GM21390 (cell line): ENCODE data around the gene TACC2.
A peak's percentile ranks its signal among the peaks of the same experiment; 100 is the strongest.
"Not testable (repeated sequence)": the region's sequence is repeated elsewhere in the genome, so short reads cannot be mapped to it uniquely, and the experiment has no call there.

ENCODE experiments used
- ATAC-seq: cut with Tn5 transposase; IDR thresholded peaks from one replicate; pipeline ENCODE4 v1.9.1; 2021; ENCODE audit not compliant: unreplicated experiment

TACC2 gene, protein sequence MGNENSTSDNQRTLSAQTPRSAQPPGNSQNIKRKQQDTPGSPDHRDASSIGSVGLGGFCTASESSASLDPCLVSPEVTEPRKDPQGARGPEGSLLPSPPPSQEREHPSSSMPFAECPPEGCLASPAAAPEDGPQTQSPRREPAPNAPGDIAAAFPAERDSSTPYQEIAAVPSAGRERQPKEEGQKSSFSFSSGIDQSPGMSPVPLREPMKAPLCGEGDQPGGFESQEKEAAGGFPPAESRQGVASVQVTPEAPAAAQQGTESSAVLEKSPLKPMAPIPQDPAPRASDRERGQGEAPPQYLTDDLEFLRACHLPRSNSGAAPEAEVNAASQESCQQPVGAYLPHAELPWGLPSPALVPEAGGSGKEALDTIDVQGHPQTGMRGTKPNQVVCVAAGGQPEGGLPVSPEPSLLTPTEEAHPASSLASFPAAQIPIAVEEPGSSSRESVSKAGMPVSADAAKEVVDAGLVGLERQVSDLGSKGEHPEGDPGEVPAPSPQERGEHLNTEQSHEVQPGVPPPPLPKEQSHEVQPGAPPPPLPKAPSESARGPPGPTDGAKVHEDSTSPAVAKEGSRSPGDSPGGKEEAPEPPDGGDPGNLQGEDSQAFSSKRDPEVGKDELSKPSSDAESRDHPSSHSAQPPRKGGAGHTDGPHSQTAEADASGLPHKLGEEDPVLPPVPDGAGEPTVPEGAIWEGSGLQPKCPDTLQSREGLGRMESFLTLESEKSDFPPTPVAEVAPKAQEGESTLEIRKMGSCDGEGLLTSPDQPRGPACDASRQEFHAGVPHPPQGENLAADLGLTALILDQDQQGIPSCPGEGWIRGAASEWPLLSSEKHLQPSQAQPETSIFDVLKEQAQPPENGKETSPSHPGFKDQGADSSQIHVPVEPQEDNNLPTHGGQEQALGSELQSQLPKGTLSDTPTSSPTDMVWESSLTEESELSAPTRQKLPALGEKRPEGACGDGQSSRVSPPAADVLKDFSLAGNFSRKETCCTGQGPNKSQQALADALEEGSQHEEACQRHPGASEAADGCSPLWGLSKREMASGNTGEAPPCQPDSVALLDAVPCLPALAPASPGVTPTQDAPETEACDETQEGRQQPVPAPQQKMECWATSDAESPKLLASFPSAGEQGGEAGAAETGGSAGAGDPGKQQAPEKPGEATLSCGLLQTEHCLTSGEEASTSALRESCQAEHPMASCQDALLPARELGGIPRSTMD (N-terminal part only)

DNA sequence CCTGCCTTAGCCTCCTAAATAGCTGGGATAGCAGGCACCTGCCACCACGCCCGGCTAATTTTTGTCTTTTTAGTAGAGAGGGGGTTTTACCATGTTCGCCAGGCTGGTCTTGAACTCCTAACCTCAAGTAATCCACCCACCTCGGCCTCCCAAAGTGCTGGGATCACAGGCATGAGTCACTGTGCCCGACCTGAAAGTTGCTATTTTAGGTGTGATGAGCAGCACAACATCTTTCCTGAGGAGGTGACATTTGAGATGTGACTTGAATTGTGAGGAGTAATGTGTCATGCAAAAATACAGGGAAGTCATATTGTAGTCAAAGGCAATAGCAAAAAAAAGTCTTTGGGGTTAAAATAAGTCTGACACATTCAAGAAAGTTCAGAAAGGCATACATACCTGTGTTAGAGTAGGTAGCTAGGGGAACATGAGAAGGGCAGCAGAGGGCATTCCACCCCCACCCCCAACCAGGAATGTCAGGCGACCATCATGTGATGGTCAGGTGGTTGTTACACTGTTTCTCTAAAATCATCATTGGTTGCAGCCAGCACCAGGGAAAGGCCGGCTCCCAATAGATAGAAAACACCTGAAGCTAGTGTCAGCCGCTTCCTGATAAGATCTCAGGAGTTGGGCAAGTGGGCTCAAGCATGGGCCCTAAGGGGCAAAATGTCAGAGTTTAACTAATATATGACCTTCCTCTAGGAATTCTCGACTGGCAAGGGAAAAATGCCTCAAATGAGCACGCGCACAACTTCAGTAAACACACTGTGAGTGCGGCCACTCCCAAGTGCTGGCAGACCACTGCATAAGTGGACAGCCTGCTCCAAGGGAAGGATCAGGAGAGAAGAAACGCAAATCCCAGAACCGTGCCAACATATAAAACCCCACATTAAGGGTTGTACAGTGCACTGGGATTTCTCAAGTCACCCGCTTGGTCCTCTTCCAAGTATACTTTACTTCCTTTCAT, at the start of gene TACC2:
Gene TACC2, plus strand, starts transcription at position 803 of the 964 bp plus-strand sequence. CDS start 32,819 bp downstream, outside the sequence.
- no peak for ATAC-seq

DNA sequence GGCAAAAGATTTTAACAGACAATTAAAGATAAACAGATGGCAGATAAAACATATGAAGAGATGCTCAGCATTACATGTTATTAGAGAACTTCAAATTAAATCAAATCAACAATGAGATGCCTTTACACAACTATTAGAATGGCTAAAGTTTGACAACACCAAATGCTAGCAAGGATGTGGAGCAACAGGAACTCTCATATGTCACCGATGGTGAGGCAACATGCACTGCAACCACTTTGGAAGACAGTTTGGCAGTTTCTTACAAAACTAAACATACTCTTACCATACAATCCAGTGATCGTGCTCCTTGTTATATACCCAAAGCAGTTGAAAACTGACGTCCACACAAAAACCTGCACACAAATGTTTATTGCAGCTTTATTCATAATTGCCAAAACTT, 47.4 kb upstream of the TACC2 start:
- no peak for ATAC-seq

DNA sequence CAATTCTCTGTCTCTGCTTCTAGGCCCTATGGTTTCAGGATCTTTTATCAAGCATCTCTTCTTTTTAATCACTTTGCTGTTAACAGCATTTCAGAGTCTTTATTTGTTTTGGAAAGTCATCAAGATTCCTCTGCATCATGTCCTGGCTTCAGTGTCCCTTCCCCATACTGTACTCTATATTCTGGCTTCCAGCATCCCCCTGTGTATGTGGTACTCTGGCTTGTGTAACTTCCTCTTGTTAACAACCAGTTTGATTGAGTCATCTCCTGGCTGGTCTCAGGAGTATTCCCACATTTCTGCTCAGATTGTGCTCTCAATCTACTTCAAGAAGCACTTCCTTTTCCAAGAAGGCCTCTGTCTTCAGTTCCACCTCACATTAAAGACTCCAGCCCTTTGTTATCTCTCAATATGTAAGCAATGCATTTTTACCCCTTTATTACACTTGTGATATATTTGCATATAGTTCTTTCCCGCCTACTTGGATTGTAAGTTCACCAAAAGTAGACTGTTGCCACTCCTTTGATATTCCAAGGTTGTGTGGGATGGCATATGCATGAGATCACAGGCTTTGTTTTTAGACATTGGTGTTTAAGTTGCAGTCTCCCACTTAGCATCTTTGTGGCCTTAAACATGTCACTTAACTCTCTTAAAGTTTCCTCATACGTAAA, 46.1 kb upstream of the TACC2 start:
- no peak for ATAC-seq

DNA sequence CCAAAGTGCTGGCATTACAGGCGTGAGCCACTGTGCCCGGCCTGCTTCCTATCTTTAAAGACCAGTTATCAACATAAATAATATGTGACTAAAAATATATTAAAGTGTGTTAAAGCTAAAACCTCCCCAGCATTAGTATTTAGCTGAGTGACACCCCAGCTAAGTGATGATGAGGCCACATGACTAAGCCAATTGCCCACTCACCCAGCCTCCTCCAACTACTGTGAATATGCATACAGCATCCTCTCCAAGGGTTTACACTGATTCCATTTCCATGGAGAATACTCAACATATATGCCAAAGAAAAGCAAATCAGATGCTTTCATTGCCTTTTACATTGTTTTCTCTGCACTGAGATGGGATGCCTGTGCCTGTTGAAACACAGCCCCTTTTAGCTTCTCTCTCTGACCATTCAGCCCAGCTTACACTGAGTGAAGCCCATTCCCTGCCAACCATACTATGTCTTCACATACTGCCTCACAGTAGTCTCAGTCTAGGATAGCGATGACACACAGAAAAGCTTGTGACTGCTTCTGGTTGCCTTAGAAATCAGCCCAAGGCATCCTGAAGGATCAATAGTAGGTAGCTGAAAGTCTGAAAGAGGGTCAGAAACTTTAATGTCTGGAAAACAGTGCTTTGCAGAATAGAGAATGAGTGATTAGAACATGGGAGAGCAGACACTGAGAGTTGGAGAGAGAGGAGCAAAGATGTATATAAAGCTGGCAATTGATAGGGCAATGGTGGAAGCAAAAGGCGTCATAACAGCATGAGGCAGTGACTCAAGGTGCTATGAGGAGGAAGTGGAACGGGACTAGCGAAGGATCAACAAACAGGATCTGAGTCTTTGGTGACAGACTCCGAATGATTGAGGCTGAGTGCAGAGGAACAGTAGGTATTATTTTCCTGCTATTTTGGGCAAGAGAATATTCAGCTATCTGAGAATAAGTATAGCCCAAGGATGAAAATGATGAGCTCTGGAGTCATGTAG, 41.3 kb upstream of the TACC2 start:
- no peak for ATAC-seq

DNA sequence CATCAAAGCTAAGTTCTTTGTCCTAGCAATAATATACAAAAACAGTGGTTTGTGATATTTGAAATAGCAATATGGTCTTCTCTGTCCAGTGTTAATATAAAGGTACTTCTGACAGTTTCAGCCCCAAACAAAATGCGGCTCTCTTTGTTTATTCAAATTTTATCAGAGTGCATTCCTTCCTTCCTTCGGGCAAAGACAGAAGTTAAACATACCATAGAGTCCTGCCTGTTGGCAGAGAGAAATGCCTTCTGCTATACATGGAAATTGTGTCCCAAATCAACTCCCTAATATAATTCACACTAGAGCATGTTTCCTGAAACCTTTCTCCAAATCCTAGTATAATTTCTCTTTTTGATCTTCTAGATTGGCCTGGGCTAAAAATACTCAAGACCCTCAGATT, 39.9 kb upstream of the TACC2 start:
- no peak for ATAC-seq

DNA sequence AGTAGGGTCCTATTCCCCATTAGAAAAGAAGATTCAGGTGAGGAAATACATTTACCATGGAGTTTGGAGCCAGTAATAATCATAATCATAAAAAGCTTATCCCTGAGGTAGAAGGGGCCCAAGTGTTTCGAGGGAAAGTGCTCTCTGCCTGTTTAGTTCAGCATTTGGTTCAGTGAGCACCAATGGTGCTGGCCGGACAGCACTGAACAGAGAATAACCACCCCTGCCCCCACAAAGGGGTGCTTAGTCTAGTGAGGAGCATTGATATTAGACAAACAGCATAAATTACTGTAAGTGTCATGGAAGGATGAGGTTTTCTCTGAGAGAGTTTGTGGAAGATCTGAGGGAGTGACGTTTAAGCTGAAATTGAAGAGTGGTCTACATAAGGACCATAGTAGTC, 39.5 kb upstream of the TACC2 start:
- no peak for ATAC-seq

DNA sequence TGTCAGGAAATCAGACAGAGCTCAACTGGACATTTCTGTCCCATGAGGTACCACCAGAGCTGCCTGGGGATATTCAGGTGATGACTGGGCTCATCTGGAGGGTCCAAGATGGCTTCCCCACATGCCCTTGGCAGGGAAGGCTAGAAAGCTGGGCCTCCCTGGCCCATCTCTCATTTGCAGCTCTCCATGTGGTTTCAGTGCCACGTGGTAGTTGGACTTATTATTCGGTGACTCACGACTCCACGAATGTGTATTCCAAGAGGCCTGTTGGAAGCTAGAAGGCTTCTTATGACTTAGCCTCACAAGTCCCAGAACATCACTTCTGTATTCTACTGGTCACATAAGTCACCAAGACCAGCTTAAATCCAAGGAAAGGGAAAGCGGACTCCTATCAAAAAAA, 36.7 kb upstream of the TACC2 start:
- no peak for ATAC-seq

DNA sequence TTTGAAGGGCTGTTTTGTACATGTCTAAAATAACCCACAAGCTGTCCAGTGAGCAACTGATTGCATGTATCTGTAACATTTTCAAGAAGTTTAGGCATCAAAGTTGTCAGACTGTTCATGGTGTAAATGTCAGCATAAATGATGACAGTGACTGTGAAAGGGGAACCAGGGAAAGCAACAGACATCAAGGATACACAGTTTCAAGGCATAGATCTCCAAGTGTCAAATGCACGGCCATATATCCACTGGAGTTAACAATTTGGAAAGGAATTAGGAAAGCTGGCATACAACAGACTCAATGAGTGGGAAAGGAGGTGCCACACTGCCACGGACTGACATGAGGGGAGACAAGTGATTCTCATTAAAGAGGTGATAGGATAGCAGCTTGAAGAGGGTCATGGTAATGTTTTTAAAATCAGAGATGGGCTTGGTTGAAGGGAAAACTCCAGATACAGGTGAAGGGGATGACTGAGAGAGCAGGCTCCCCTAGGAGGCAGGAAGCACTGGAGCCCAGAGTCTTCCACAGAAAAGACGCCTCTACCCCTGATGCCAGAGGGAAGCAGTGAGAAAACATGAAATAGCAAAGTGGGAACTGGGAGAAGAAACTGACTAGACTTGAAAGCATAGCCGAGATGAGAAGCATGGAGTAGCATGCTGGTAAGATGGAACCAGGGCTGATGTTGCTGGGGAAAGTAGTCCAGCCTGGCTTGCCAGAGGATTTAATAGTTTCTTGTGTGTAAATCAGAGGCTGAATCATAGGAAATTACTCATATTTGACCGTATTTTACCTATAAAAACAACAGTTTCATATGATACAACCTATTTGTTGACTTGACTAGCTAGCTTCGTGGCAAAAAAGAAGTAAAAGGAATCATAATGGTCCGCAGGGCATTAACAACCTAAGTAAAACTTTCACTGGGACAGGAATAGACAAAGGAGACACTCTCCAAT, 32.6 kb upstream of the TACC2 start:
- ATAC-seq: no peak

DNA sequence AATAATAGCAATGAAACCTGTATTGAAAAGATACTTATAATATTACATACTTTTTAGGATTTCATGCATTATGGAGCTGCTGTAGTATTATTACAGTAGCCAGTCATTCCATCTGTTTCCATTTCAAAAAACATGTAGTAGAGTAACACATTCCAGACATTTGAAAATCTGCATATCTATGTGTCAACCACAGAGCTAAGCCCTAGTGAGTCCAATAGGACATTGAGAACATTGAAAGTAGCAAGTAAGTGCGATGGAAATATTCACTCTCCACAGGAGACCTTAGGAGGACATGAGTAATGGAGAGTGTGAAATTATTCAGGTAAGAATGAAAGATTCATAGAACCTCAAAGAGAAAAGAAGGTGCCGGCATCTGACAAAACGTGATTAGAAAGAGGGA, 29.3 kb upstream of the TACC2 start:
- no peak for ATAC-seq

DNA sequence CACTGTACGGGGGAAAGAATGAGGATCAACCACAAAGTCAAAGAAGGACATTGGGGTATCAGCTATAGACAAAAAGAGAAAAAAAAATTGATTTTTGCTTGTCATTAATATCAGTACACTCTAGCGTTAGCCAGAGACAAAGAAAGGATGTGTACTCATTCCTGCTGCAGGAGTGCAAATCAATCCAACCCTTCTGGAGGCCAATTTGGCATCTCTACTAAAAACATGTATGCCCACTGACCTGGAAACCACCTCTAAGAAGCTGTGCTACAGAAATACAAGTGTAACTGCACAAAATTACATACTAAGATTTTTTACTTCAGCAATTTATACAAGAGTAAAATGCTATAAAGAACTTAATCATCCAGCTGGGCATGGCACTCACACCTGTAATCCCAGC, 27.5 kb upstream of the TACC2 start:
- ATAC-seq: no peak

DNA sequence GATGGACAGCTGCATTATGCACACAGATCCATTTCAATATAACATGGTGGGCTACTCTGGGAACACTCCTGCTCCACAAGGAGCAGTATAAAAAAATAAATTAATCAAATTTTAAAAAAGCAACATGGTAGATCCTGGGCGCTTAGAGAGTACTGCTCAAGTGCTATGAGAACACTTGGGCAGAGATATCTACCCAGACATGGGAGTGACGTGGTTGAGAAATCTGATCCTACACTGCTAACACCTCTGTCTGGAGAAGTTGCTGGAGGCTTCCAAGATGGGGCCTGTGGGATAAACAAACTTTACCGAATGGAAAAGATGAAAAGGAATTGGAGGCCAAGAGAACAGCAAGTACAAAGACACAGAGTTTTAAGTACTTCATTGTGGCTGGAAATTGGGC, 23.0 kb upstream of the TACC2 start:
- no peak for ATAC-seq

DNA sequence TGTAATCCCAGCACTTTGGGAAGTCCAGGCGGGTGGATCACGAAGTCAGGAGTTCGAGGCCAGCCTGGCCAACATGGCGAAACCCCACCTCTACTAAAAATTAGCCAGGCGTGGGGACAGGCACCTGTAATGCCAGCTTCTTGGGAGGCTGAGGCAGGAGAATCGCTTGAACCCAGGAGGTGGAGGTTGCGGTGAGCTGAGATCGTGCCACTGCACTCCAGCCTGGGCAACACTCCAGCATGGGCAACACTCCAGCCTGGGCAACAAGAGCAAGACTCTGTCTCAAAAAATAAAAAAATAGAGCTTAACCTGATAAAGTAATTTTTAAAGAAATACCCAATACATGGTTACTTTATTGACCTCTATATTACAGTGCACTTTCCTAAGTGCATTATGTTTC, 19.9 kb upstream of the TACC2 start:
- ATAC-seq: not testable (repeated sequence)

DNA sequence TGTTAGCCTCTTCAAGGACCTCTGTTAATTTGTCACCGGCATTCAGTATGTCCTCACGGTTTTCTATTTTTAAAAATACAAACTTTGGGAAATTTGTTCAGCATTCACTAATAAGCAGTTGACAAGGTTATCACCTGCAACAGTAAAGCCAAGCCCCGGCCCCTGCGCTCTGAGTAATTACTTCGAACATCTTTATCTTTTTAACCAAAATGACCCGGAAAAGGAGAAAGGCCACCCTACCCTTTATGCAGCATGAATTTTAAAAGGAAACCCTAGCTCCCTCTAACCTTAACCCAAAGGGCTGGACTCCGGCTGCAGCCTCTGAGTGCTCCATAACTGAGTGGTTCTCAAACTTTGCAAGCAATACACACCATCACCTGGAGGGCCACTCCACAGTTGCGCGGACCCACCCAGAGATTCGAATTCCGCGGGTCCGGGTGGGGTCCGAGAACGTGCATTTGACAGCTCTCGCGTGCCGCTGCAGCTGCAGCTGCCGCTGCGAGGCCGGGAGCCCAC, 14.9 kb upstream of the TACC2 start:
- ATAC-seq: no peak

DNA sequence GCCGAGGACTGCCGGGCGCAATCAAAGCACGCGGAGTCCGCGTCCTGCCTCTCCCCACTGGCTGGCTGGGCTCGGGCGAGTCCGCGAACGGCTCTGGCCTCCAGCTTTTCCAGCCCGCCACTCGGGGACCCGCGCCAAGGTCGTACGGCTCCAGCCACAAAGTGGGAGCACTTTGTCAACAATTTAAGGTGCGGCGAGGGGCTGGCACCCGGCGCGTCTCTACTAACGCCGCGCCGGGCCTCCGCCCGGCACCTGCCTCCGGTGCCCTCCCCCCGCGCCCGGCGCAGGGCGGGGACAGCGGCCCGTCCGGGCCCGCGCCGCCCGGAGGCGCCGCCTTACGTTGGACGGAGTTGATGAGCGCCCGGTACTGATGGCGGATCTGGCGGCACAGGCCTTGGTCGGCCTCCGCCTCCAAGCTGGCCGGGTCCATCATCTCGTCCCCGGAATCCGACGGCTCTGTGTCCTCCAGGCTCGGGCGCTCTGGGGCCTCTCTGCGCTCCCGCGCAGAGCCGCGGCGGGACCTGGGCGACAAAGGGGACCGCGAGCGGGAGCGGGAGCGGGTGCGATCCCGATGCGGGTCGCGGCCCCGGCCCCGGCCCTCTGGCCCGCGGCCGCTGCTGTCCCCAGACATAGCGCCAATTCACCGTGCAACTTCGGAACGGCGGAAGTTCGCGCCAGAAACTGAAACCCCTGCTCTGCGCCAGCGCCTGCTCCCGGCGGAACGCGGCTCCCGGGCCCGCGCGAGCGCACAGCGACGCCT, 14.2 kb upstream of the TACC2 start, which contains the start of gene NSMCE4A:
Gene NSMCE4A, minus strand, starts transcription at position 683 of the 760 bp plus-strand sequence. Its CDS starts 52 bp downstream, at position 631.
- ATAC-seq: peak; percentile 86

DNA sequence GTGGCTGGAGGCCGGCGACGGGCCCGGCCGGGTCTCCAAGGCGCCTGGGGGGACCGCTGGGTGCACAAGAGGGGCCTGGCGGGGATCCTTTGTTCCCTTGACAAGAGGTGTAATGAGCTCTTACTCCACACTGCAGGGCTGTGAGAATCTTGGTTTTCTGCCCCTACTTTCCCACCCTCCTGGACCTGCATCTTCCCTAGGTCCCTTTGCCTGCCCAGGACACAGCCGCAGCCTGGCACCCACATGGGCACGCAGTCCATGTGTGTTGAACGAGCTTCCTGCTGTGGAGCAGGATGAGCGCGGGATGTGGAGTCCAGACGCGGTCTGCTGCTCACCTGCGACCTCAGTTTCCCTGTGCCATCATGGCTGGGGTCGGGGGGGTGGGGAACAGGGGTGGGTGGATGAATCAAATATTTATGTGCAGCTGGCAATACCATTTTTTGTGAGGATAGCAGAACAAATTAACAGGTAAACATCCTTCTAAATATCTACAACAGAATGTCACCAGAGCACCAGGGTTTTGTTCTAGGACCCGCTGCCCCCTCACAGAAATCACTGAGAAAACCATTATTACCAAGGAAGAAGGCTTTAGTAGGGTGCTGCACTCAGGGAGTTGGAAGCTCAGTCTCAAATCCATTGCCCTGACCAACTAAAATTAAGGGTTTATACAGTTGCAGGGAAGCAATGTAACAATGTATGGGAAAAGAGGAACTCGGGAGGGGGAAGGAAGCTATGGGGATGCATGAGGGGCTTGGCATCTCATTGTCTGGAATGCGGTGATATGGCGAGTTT, 13.5 kb upstream of the TACC2 start:
- no peak for ATAC-seq

DNA sequence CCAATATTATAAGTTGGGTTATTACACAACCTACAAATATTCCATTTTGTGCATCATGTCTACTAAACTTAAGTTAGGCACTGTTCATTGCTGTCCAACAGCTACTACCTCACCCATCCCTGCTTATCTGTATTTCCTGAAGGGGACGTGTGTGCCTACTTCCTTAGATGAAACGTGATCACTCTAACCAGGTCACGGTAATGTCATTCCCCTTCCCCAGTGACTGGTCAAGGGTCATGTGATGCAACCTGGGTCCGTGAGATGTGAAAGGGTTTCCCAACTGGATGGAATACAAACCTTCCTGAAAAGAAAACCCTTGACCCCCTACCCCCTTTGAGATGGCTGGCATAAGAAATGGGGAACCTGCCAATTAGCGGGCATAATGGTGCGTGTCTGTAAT, 12.4 kb upstream of the TACC2 start:
- ATAC-seq: no peak
